H1 (cell line): ENCODE results near the gene LAMP5. TPM values are rescaled to one million over a fixed set of nuclear protein-coding genes. Genes with fewer than 3 reads are reported as not detected.

Experiments used
- ATF3 ChIP-seq: IDR thresholded peaks from 2 replicates; pipeline ENCODE4 v1.6.1; 2011; ENCODE audit warnings: low read depth, mild to moderate bottlenecking, low read length; ENCODE audit not compliant: insufficient read depth
- CBX5 ChIP-seq: fragments of 300-800, 300-1000 bp; sonication (generic); IDR thresholded peaks from 2 replicates; pipeline ENCODE4 v1.7.1; 2016; ENCODE audit warnings: antibody characterized with exemption, low read length, low read depth
- CHD1 ChIP-seq: IDR thresholded peaks from 2 replicates; pipeline ENCODE4 v1.6.1; 2012; ENCODE audit warnings: low read depth, low read length, improper control_type of control experiment
- CTBP2 ChIP-seq: IDR thresholded peaks from 2 replicates; pipeline ENCODE4 v1.7.0; 2011; ENCODE audit warnings: borderline replicate concordance, mild to moderate bottlenecking, moderate library complexity, mixed read lengths, low read length; ENCODE audit not compliant: insufficient read depth, insufficient read length
- EP300 ChIP-seq, 2 experiments: IDR thresholded peaks; 1 replicate in 1 of 2; 2 replicates in 1 of 2; pipeline ENCODE4 v1.6.1; 2011 to 2012; ENCODE audit warnings: low read depth in 2 of 2, low read length in 2 of 2, mild to moderate bottlenecking in 2 of 2, borderline replicate concordance in 1 of 2, inconsistent platforms in 1 of 2, moderate library complexity in 1 of 2
- EZH2 ChIP-seq: fragments of 200-600 bp; sonication (generic); IDR thresholded peaks from 2 replicates; pipeline ENCODE4 v1.7.1; 2012; ENCODE audit warnings: low read depth, mild to moderate bottlenecking, moderate library complexity, low read length, inconsistent platforms; ENCODE audit not compliant: severe bottlenecking
- GABPA ChIP-seq: IDR thresholded peaks from 2 replicates; pipeline ENCODE4 v1.6.1; 2011; ENCODE audit warnings: mild to moderate bottlenecking, low read length, moderate library complexity, borderline replicate concordance; ENCODE audit not compliant: insufficient read depth
- GTF2F1 ChIP-seq: IDR thresholded peaks from 2 replicates; pipeline ENCODE4 v1.6.1; 2012; ENCODE audit warnings: low read depth, low read length, improper control_type of control experiment, borderline replicate concordance
- MAFK ChIP-seq: IDR thresholded peaks from 2 replicates; pipeline ENCODE4 v1.6.1; 2012; ENCODE audit warnings: low read depth, mild to moderate bottlenecking, improper control_type of control experiment, low read length
- NRF1 ChIP-seq: IDR thresholded peaks from 2 replicates; pipeline ENCODE4 v1.6.1; 2011; ENCODE audit warnings: mild to moderate bottlenecking, low read depth, low read length, improper control_type of control experiment
- POLR2AphosphoS5 ChIP-seq: IDR thresholded peaks from 2 replicates; pipeline ENCODE4 v1.6.1; 2011; ENCODE audit warnings: low read depth, low read length
- RAD21 ChIP-seq, 2 experiments: IDR thresholded peaks in 1 of 2; conservative IDR thresholded peaks in 1 of 2; 2 replicates each; pipeline ENCODE4 v1.6.1; 2011; ENCODE audit warnings: low read depth in 2 of 2, low read length in 2 of 2, improper control_type of control experiment in 1 of 2, inconsistent platforms in 1 of 2, mild to moderate bottlenecking in 1 of 2, moderate library complexity in 1 of 2
- RNF2 ChIP-seq: fragments of 200-900, 300-1000 bp; sonication (generic); IDR thresholded peaks from 2 replicates; pipeline ENCODE4 v1.7.1; 2016; ENCODE audit warnings: borderline replicate concordance, low read depth, mild to moderate bottlenecking, antibody characterized with exemption, low read length; ENCODE audit not compliant: poor library complexity, severe bottlenecking; ENCODE audit errors: missing control alignments
- RXRA ChIP-seq: IDR thresholded peaks from 2 replicates; pipeline ENCODE4 v1.6.1; 2011; ENCODE audit warnings: low read depth, mild to moderate bottlenecking, low read length, moderate library complexity; ENCODE audit not compliant: insufficient read depth
- SP1 ChIP-seq: IDR thresholded peaks from 2 replicates; pipeline ENCODE4 v1.6.1; 2011; ENCODE audit warnings: low read depth, low read length
- TAF7 ChIP-seq: optimal IDR thresholded peaks from 2 replicates; pipeline ENCODE3; 2011; ENCODE audit warnings: low read depth, mild to moderate bottlenecking, inconsistent platforms, low read length, moderate library complexity, borderline replicate concordance
- TBP ChIP-seq: IDR thresholded peaks from 2 replicates; pipeline ENCODE4 v1.6.1; 2011; ENCODE audit warnings: low read depth, low read length, improper control_type of control experiment
- TEAD4 ChIP-seq: IDR thresholded peaks from 2 replicates; pipeline ENCODE4 v1.6.1; 2012; ENCODE audit warnings: low read depth, low read length, inconsistent platforms, mixed read lengths
- polyA plus RNA-seq, 7 experiments: library from polyadenylated mRNA; depleted of rRNA in 3 of 7; stranded (reverse) in 5 of 7; unstranded in 2 of 7; fragments of >200 nt in 5 of 7; fragments of 200-250 nt in 2 of 7; gene quantifications; 1 replicate in 5 of 7; 2 replicates in 1 of 7; 4 replicates in 1 of 7; pipeline versions ENCODE4 v1.2.1 to v1.2.3, GENCODE V29; 2011 to 2013; ENCODE audit warnings: missing spikeins in 2 of 7, mixed read lengths in 2 of 7
- total RNA-seq: library from RNA; stranded (reverse); fragmentation: NEBNext Ultra II Directional; extraction: Animal tissue kit (Norgen Biotek cat#: 25700); gene quantifications from 2 replicates; pipeline ENCODE4 v1.2.1, GENCODE V29; 2021
- TF ChIP-seq, protein P1 (sequence below): IDR thresholded peaks from 2 replicates; pipeline ENCODE4 v1.6.1; 2011; ENCODE audit warnings: low read length, improper control_type of control experiment
- TF ChIP-seq, protein P2 (sequence below), 3 experiments: IDR thresholded peaks; 1 replicate in 2 of 3; 2 replicates in 1 of 3; pipeline versions ENCODE4 v1.5.1 to v1.6.1; 2011; ENCODE audit warnings: low read length in 3 of 3, mild to moderate bottlenecking in 3 of 3, inconsistent platforms in 2 of 3, low read depth in 1 of 3, moderate library complexity in 1 of 3; ENCODE audit not compliant: insufficient read depth in 1 of 3; ENCODE audit errors: control extremely low read depth in 1 of 3

Gene LAMP5
- total and polyA plus RNA-seq, 2 of the 8 experiments (the other 6 are each of a cell fraction or from before 2014, with no cell fraction given) = 0.22 to 1.9 TPM

GRCh38 chr20:9506964-9507369 is 7.4 kb upstream of the LAMP5 start (continued):
- TF ChIP-seq RAD21 (IDR thresholded peaks at IDR 0.05 in 1 of 2, conservative IDR thresholded peaks at IDR 0.05 in 1 of 2; ENCODE audit: low read depth in 2 of 2, low read length in 2 of 2) (no peak), TAF7 (no peak), MAFK (no peak), ATF3 (no peak), TEAD4 (no peak), POLR2AphosphoS5 (no peak), RXRA (no peak), CHD1 (no peak), GABPA (no peak), EZH2 (peak; percentile 84), RNF2 (peak; percentile 44), TBP (no peak), GTF2F1 (no peak), NRF1 (no peak), SP1 (no peak), EP300 (IDR thresholded peaks at IDR 0.05; ENCODE audit: borderline replicate concordance in 1 of 2, low read depth in 2 of 2, low read length in 2 of 2) (no peak), CTBP2 (no peak), CBX5 (no peak)
- TF ChIP-seq, protein P1, sequence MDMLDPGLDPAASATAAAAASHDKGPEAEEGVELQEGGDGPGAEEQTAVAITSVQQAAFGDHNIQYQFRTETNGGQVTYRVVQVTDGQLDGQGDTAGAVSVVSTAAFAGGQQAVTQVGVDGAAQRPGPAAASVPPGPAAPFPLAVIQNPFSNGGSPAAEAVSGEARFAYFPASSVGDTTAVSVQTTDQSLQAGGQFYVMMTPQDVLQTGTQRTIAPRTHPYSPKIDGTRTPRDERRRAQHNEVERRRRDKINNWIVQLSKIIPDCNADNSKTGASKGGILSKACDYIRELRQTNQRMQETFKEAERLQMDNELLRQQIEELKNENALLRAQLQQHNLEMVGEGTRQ = no peak
- TF ChIP-seq, protein P2, sequence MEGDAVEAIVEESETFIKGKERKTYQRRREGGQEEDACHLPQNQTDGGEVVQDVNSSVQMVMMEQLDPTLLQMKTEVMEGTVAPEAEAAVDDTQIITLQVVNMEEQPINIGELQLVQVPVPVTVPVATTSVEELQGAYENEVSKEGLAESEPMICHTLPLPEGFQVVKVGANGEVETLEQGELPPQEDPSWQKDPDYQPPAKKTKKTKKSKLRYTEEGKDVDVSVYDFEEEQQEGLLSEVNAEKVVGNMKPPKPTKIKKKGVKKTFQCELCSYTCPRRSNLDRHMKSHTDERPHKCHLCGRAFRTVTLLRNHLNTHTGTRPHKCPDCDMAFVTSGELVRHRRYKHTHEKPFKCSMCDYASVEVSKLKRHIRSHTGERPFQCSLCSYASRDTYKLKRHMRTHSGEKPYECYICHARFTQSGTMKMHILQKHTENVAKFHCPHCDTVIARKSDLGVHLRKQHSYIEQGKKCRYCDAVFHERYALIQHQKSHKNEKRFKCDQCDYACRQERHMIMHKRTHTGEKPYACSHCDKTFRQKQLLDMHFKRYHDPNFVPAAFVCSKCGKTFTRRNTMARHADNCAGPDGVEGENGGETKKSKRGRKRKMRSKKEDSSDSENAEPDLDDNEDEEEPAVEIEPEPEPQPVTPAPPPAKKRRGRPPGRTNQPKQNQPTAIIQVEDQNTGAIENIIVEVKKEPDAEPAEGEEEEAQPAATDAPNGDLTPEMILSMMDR (IDR thresholded peaks at IDR 0.05; ENCODE audit: control extremely low read depth in 1 of 3, insufficient read depth in 1 of 3, low read depth in 1 of 3, low read length in 3 of 3) = no peak
